Stimulated activated naive CD8-positive, alpha-beta T cell treated with anti-CD3 and anti-CD28 coated beads, Interleukin-15, amount 100 ng/mL, for 72 hours (primary cell): Measurements from ENCODE around the gene SLC22A15.
"Not testable (repeated sequence)": the region's sequence is repeated elsewhere in the genome, so short reads cannot be mapped to it uniquely, and the experiment has no call there.

Experiments
- ATAC-seq: fragments of 150-1000 bp; cut with Tn5 transposase; 2 replicates; pipeline ENCODE4 v1.10.0; 2021; ENCODE audit warnings: mild to moderate bottlenecking, moderate library complexity
- DNase-seq, 2 donors: peaks; one replicate each; pipeline ENCODE4 v3.0.0; 2021 to 2022
- H3K27ac Mint-ChIP-seq, 2 donors: one replicate each; pipeline ENCODE4 v1.8.0; 2022; ENCODE audit warnings: mild to moderate bottlenecking in 2 of 2, mixed read lengths in 2 of 2, moderate library complexity in 2 of 2
- H3K27me3 Mint-ChIP-seq: one replicate; pipeline ENCODE4 v1.8.0; 2022; ENCODE audit warnings: mixed read lengths
- H3K4me1 Mint-ChIP-seq: one replicate; pipeline ENCODE4 v1.8.0; 2022; ENCODE audit warnings: mild to moderate bottlenecking, mixed read lengths
- H3K4me3 Mint-ChIP-seq, 2 donors: one replicate each; pipeline ENCODE4 v1.8.0; 2022; ENCODE audit warnings: mild to moderate bottlenecking in 2 of 2, mixed read lengths in 2 of 2, moderate library complexity in 1 of 2
- H3K9me3 Mint-ChIP-seq, 2 donors: one replicate each; pipeline ENCODE4 v1.8.0; 2022; ENCODE audit warnings: mixed read lengths in 2 of 2

Gene SLC22A15

DNA sequence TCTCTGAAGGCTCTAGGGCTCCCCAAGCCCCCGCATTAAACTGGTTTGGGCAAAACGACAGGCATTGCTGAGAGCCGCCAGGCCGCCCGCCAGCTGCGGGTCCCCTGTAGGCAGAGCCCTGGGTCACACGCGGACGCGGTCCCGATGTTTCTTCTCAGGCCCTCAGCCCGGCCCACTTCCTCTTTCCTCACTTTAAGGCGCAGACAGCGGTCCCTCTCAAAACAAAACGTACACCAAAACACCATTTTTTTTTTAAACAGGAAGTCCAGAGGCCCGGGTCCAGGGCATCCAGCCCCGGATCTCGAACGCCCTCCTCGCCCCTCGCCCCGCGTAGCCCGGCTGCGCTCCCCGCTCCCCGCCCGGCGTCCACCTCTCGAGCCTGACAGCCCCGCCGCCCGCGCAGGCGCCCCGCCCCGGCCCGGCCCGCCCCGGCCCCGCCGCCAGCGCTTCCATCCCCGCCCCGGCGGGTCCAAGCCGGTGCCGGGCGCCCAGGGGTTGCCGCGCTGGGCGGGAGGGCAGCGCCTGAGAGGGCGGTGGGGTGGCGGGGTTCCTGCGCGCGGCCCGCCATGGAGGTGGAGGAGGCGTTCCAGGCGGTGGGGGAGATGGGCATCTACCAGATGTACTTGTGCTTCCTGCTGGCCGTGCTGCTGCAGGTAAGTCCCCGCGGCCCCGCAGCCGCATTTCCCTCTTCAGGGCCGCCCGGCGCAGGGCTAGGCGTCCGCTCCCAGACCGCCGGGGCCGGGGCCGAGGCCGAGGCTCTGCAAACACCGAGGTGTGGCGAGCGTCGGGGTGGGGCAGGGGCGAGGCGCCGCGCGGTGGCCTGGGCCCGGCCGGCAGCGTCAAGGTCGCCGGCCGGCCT is at the start of gene SLC22A15:
TSS of gene SLC22A15 (plus strand) at position 452 of the 859 bp plus-strand sequence. CDS start at position 567, 115 bp downstream.
- H3K4me1 Mint-ChIP-seq: peaks cover 6% of the 10 kb centered on the region
- peak within 1 kb of the TSS; percentile 87 to 95 for H3K4me3 Mint-ChIP-seq
- no peaks in the 10 kb centered on the region for H3K9me3 Mint-ChIP-seq
- DNase-seq: peak; percentile 48 to 66
- H3K27me3 Mint-ChIP-seq: peaks cover 43% of the 10 kb centered on the region
- H3K27ac Mint-ChIP-seq: peak within 1 kb of the TSS; percentile 79 to 96
- ATAC-seq: peak; percentile 86

DNA sequence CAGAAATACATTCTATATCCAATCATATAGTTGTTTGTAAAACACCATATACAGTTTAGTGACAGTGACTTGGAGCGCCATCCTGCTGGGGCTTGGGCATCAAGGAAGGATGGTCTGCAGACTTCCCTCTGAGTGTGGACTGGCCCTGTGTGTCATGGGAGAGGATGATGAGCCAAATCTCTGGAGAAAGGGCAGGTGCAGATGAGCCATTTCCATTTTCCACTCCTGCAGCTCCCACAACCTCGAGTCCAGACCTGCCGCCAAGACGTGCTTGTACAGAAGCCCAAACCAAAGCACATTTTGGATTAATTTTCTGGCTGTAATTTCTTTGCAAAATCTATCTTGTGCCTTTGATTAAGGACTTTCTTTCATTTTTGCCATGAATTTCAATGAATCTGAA is 48.3 kb upstream of the SLC22A15 start:
- ATAC-seq (no peak), DNase-seq (no peak)
- Mint-ChIP-seq H3K4me1 (no peaks in the 10 kb centered on the region), H3K27ac (no peak overlapping the region), H3K9me3 (no peaks in the 10 kb centered on the region), H3K4me3 (no peak overlapping the region), H3K27me3 (no peaks in the 10 kb centered on the region)

DNA sequence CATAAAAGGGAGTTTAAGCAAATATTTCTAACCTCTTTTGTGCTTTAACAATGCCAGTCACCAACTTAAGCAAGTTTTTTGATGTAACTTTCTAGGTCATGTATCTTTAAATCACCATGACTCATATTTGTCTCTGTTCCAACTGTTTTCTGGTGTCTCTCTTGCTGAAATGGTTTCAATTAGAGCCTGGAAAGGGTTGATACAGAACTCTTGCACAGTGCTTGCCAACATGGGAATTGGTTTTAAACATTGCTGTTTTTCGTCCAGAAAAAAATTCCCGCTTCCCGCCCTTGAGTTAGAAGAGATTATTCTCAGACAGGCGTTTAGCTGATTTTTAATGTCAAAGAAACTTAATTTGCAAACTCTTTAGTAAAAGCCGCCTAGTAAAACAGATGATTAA is 46.4 kb upstream of the SLC22A15 start:
- ATAC-seq (no peak), DNase-seq (no peak)
- no peaks in the 10 kb centered on the region for H3K9me3 Mint-ChIP-seq
- no peak overlapping the region for H3K27ac Mint-ChIP-seq
- H3K4me1 Mint-ChIP-seq: no peaks in the 10 kb centered on the region
- H3K27me3 Mint-ChIP-seq: no peaks in the 10 kb centered on the region
- H3K4me3 Mint-ChIP-seq: no peak overlapping the region

DNA sequence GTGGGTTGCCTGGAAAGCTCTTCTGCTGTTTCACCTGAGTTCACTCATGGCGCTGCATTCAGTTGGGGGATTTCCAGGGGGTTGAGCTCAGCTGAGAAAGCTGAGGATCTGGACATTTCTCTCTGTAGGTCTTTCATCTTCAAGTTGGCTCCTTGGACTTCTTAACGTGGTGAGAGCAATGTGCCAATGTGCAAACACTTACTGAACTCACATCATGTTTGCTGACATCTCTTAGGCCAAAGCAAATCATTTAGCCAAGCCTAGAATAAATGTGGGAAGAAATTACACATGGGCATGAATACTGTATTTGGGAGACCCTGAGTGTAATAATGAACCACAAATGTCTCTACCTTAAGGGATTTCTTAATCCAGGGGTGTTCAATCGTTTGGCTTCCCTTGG is 42.7 kb upstream of the SLC22A15 start:
- no peak overlapping the region for H3K27ac Mint-ChIP-seq
- no peaks in the 10 kb centered on the region for H3K4me1 Mint-ChIP-seq
- no peak for ATAC-seq
- H3K9me3 Mint-ChIP-seq: no peaks in the 10 kb centered on the region
- DNase-seq: no peak
- H3K4me3 Mint-ChIP-seq: no peak overlapping the region
- H3K27me3 Mint-ChIP-seq: no peaks in the 10 kb centered on the region

DNA sequence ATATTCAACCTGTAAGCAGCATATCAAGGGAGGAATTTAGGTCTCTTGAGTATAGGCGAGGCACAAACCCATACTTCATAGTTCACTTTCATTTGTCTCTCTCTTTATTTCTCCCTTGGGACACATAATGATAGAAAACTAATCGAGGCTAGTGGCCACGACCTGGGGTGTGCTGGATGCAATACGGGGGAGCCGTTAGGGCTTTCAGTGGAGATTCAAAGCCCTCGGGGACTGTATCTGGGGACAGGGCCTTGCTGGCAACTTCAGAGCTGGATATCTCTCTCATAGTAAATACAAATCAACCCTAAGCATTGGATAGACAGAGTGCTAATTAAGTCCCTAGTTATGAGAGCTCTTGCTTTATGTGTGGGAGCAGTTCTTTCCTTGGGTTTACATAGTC is 36.9 kb upstream of the SLC22A15 start:
- Mint-ChIP-seq H3K4me3 (no peak overlapping the region), H3K9me3 (no peaks in the 10 kb centered on the region), H3K27ac (no peak overlapping the region), H3K27me3 (no peaks in the 10 kb centered on the region), H3K4me1 (no peaks in the 10 kb centered on the region)
- ATAC-seq (no peak), DNase-seq (no peak)

DNA sequence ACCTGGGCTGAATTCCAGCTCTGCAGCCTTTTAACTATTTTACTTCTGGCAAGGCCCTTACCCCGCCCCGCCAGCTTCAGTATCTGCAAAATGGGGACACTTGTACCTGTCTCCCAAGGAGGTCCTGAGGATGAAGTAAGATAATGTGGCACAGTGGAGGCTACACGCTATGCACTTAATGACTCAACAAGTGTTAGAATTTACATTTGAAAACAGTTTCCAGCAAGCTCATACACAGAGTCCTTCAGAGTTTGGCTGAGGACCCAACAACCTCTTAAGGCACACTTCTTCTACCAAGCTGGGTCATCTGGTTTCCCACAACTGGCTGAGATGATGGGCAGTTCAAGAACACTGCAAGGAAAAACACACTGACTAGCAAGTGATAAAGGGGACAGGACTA is 30.2 kb upstream of the SLC22A15 start:
- DNase-seq (no peak), ATAC-seq (no peak)
- Mint-ChIP-seq H3K4me3 (no peak overlapping the region), H3K27me3 (peaks cover 14% of the 10 kb centered on the region), H3K9me3 (no peaks in the 10 kb centered on the region), H3K27ac (no peak overlapping the region), H3K4me1 (no peaks in the 10 kb centered on the region)

DNA sequence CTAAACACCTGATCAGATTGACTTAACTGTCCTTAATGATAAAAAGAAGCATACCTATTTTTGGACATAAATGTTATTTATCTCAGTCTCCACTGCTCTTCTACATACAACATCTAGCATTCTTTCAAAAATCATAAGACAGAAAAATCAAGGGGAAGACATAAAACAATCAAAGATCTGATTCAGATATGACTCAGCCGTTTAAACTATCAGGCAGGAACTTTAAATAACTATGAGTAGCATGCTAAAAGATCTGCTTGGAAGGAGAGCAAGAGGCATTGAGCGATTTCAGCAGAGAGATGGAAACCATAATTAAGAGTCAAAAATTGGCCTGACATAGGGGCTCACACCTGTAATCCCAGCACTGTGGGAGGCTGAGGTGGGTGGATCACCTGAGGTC is 27.2 kb upstream of the SLC22A15 start:
- ATAC-seq (no peak), DNase-seq (no peak)
- no peaks in the 10 kb centered on the region for H3K9me3 Mint-ChIP-seq
- peaks cover 16% of the 10 kb centered on the region for H3K27me3 Mint-ChIP-seq
- H3K27ac Mint-ChIP-seq: no peak overlapping the region
- H3K4me3 Mint-ChIP-seq: no peak overlapping the region
- peaks cover 6% of the 10 kb centered on the region for H3K4me1 Mint-ChIP-seq

DNA sequence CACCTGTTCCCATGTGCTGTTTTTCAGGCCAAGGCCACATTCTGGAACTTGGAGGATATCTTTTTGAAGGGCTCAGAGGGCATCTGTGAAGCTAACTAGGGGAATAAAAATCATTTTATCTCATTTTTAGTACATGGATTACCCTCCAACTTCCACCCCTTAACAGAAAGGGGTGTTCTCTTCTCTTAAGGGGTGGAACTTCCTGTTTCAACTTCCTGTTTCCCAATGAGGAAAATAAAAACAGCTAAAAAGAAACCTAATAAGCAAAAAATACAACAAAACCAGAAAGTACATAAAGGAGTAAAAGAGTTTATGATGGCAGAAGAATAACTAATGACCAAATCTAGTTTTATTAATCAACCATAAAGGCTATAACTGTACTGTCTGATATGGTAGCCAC is 24.8 kb upstream of the SLC22A15 start:
- no peak for DNase-seq
- no peaks in the 10 kb centered on the region for H3K9me3 Mint-ChIP-seq
- no peak for ATAC-seq
- peak overlapping the region in 1 of 2 donors; percentile 27 for H3K27ac Mint-ChIP-seq
- peaks cover 36% of the 10 kb centered on the region for H3K27me3 Mint-ChIP-seq
- no peak overlapping the region for H3K4me3 Mint-ChIP-seq
- H3K4me1 Mint-ChIP-seq: peaks cover 6% of the 10 kb centered on the region

DNA sequence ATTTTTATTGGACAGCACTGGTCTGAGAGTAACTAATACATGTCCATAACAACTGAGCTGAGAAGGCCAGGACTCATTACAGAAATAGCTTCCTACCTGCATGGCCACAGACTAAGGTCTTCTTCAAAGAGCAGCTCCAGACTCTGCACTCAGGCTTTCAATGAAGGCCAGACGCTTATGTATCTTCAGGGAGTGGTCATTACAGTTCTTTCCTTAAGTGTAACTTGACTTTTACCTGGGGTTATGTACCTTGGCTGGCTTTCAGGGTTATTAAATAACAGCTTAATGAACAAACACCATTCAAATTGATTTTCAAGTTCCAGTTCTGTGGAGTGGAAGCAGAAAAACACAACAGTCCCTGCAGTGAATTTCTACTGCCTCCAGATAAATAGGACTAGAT is 23.8 kb upstream of the SLC22A15 start:
- Mint-ChIP-seq H3K4me1 (peaks cover 6% of the 10 kb centered on the region), H3K4me3 (no peak overlapping the region), H3K27me3 (peaks cover 46% of the 10 kb centered on the region), H3K27ac (no peak overlapping the region), H3K9me3 (no peaks in the 10 kb centered on the region)
- ATAC-seq (no peak), DNase-seq (no peak)

DNA sequence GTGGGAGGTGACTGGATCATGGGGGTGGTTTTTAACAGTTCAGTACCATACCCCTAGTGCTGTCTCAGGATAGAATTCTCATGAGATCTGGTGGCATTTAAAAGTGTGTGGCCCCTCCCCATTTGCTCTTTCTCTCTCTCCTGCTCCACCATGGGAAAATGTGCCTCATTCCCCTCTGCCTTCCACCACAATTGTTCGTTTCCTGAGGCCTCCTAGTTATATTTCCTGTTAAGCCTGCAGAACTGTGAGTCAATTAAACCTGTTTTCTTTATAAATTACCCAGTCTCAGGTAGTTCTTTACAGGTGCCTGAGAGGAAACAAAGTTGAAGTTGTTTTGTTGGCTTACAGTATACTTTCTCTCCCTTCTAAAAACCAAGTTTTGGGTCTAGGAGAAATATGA is 23.1 kb upstream of the SLC22A15 start:
- Mint-ChIP-seq H3K9me3 (no peaks in the 10 kb centered on the region), H3K4me1 (peaks cover 6% of the 10 kb centered on the region), H3K27ac (peak overlapping the region in 1 of 2 donors; percentile 6), H3K4me3 (no peak overlapping the region), H3K27me3 (peaks cover 46% of the 10 kb centered on the region)
- DNase-seq (no peak), ATAC-seq (no peak)

DNA sequence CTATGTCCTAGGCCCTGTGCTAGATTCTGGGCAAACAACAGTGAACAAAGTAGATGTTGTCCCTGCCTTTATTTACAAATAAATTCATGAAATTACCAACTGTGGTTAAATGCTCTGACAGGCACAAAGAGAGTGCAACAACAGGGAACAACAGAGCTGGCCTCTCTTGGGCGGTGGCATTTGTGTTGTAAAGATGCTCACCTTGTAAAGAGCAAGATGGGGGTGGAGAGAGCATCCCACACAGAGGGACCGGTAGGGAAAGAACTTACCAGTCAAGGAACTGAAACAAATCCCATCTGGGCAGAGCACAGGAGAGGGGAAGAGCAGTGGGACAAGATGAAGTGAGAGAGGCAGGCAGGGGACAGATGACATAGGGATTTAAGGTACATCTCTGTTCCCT is 21.6 kb upstream of the SLC22A15 start:
- peaks cover 36% of the 10 kb centered on the region for H3K27me3 Mint-ChIP-seq
- no peaks in the 10 kb centered on the region for H3K9me3 Mint-ChIP-seq
- no peak overlapping the region for H3K4me3 Mint-ChIP-seq
- no peak overlapping the region for H3K27ac Mint-ChIP-seq
- ATAC-seq (no peak), DNase-seq (no peak)
- H3K4me1 Mint-ChIP-seq: peaks cover 6% of the 10 kb centered on the region

DNA sequence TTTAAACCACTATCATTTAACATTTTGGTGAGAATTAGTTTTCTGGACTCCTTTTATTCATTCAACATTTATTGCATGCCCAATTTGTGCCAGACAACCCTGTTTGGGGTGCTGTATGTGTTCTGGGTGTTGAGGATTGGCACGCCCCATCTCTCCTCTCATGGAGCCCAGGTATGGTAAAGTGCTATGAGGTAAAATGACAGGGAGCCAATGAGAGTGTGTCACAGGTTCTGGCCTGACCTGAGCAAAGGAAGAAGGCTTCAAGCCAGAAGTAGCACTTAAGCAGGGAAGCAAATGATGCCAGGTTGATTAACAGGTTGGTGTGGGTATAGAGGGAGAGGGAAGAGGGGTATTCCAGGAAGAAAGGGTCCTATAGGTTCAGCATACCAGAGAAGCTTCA is 21.1 kb upstream of the SLC22A15 start:
- Mint-ChIP-seq H3K27me3 (peaks cover 32% of the 10 kb centered on the region), H3K27ac (peak overlapping the region in 1 of 2 donors; percentile 1), H3K4me3 (no peak overlapping the region), H3K4me1 (peaks cover 6% of the 10 kb centered on the region), H3K9me3 (no peaks in the 10 kb centered on the region)
- ATAC-seq (no peak), DNase-seq (no peak)

DNA sequence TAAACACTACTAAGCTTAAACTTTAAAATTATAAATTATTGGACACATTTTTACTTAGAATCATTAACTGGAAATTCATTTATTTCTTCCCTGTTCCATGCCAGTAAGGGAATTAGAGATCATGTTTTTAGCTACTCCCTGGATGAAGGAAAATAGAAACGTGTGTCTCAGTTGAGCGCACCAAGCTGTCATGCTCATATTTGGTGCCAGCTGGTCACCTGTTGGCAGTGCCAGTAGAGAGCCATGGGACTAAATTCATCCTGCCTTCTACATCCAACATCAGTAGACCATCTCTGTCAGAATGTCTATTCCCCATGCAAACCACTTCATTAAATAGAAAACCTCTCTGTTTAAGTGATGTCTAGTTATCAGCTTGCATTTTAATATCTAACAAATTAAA is 17.4 kb upstream of the SLC22A15 start:
- no peak overlapping the region for H3K4me3 Mint-ChIP-seq
- H3K4me1 Mint-ChIP-seq: no peaks in the 10 kb centered on the region
- no peak for ATAC-seq
- no peaks in the 10 kb centered on the region for H3K9me3 Mint-ChIP-seq
- H3K27me3 Mint-ChIP-seq: peaks cover 60% of the 10 kb centered on the region
- no peak overlapping the region for H3K27ac Mint-ChIP-seq
- DNase-seq: no peak

DNA sequence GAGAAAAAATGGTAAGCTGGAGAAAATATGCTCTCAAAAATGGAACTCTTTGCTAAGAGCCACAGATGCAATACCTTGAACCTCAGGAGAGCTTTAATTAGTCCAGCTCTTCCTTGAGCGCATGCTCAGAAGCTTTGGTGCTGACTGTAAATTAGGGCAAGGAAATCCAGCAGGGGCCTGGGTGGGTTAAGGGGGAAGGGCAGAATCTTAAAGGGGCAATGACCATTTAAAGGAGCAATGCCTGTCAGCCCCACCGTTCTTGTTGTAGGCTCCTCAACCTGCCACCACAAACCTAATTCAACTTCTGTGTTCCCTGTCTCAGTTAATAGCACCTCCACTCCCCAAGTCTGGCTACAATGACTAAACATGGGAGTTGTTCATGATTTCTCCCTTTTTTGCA is 6.8 kb upstream of the SLC22A15 start:
- no peak overlapping the region for H3K4me3 Mint-ChIP-seq
- no peaks in the 10 kb centered on the region for H3K9me3 Mint-ChIP-seq
- no peak for DNase-seq
- peaks cover 74% of the 10 kb centered on the region for H3K27me3 Mint-ChIP-seq
- no peak for ATAC-seq
- H3K4me1 Mint-ChIP-seq: no peaks in the 10 kb centered on the region
- H3K27ac Mint-ChIP-seq: no peak overlapping the region

DNA sequence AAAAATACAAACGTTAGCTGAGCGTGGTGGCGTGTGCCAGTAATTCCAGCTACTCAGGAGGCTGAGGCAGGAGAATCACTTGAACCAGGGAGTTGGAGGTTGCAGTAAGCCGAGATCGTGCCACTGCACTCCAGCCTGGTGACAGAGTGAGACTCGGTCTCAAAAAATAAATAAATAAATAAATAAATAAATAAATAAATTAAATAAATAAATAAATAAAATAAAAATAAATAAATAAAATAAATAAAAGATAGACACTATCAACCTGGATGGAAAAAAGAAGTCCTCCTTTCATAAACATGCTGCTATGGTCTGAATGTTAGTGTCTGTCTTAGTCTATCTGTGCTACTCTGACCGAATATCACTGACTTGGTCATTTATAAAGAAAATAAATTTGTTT is 4.5 kb upstream of the SLC22A15 start:
- DNase-seq, H3K9me3 Mint-ChIP-seq, H3K27ac Mint-ChIP-seq, ATAC-seq, H3K4me3 Mint-ChIP-seq, H3K4me1 Mint-ChIP-seq: not testable (repeated sequence)
- H3K27me3 Mint-ChIP-seq: peaks cover 59% of the 10 kb centered on the region

DNA sequence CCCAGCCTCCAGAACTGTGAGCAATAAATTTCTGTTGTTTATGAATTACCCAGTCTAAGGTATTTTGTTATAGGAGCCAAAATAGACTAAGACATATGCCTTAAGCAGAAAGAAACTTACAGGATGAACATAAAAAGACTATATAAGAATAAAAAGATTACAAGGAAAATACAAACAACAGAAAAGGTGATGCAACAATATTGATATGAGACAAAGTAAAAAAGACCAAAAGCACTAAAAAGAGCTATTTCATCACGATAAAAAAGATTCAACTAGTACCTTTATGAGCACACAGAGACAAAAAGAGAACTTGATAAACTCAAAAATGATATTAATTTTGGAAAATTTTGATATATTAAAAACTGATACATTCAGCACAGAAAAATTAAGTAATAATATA is 3.2 kb upstream of the SLC22A15 start:
- peak overlapping the region in 1 of 2 donors; percentile 67 for H3K27ac Mint-ChIP-seq
- ATAC-seq: no peak
- H3K4me3 Mint-ChIP-seq: no peak overlapping the region
- H3K4me1 Mint-ChIP-seq: peaks cover 6% of the 10 kb centered on the region
- peaks cover 60% of the 10 kb centered on the region for H3K27me3 Mint-ChIP-seq
- DNase-seq: no peak
- no peaks in the 10 kb centered on the region for H3K9me3 Mint-ChIP-seq

DNA sequence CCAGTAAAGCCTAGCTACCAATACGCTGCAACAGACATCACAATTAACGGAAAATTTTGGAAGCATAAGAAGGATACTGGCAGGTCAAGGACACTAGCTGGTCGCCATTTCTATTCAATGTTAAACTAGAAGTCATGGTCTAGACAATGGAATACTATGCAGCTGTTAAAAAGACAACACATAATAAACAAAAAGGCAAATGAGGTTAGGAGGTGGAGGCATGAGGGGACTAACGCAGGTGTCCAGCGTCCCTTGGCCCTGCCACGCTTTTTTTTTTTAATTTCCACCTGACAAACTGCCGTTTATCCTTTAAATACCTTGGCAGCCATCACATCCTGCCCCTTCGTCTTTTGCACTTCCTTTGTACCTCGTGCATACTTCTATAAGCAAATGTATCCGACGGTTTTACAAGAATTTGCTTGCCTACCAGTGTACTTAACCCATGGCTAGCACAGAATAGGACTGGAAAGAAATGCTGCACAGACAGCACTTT is 698 bp upstream of the SLC22A15 start:
- Mint-ChIP-seq H3K9me3 (no peaks in the 10 kb centered on the region), H3K4me1 (peaks cover 6% of the 10 kb centered on the region), H3K27me3 (peaks cover 50% of the 10 kb centered on the region), H3K27ac (peak overlapping the region in 1 of 2 donors; percentile 96), H3K4me3 (peak overlapping the region; percentile 87 to 95)
- no peak for ATAC-seq
- DNase-seq: no peak
